Thyroid gland (tissue), 4 donors: Measurements from ENCODE around the gene RNF123. TPM values are rescaled to one million over a fixed set of nuclear protein-coding genes. Genes with fewer than 3 reads are reported as not detected.

Source experiments
- DNase-seq, 2 donors: peaks; one replicate each; pipeline ENCODE4 v3.0.0-alpha.2; 2019
- H3K27ac ChIP-seq, 3 donors: fragments of 200-600 bp; sonication (generic); 1 replicate in 2 of 3; 2 replicates in 1 of 3; pipeline ENCODE4 v1.5.1; 2016 to 2019; ENCODE audit warnings: mild to moderate bottlenecking in 1 of 3, moderate library complexity in 1 of 3
- H3K27me3 ChIP-seq: fragments of 200-600 bp; sonication (generic); one replicate; pipeline ENCODE4 v1.5.1; 2019
- H3K36me3 ChIP-seq, 2 donors: fragments of 200-600 bp; sonication (generic); one replicate each; pipeline ENCODE4 v1.5.1; 2016 to 2019
- H3K4me1 ChIP-seq, 2 donors: fragments of 200-600 bp; sonication (generic); one replicate each; pipeline ENCODE4 v1.5.1; 2017 to 2019
- H3K4me3 ChIP-seq, 3 donors: fragments of 200-600 bp; sonication (generic); replicated peaks in 1 of 3; 1 replicate in 2 of 3; 2 replicates in 1 of 3; pipeline ENCODE4 v1.5.1; 2016; ENCODE audit warnings: mild to moderate bottlenecking in 1 of 3
- H3K9me3 ChIP-seq: fragments of 200-600 bp; sonication (generic); one replicate; pipeline ENCODE4 v1.5.1; 2017
- POLR2A ChIP-seq, 2 donors: fragments of 450-650 bp; IDR thresholded peaks; one replicate each; pipeline ENCODE4 v1.6.1; 2017; ENCODE audit warnings: antibody characterized with exemption in 2 of 2, mild to moderate bottlenecking in 2 of 2, moderate library complexity in 1 of 2
- WGBS, 2 donors: methylation state at CpG; one replicate each; pipeline ENCODE4 v1.1.5; 2017; 5-methylcytosine and 5-hydroxymethylcytosine counted together
- intact Hi-C: fragments of 100-400 bp; cut with DNase I; formaldehyde crosslinking; loops from one replicate; pipeline ENCODE4 v1.15.1; 2023
- total RNA-seq, 4 donors: library from RNA; depleted of rRNA; stranded (reverse); fragments of >200 nt; gene quantifications; one replicate each; pipeline ENCODE4 v1.2.3, GENCODE V29; 2016
- TF ChIP-seq, protein P1 (sequence below), 6 experiments: fragments of 200-600 bp in 3 of 6; fragments of 450-650 bp in 3 of 6; sonication (generic) in 3 of 6; IDR thresholded peaks; one replicate each; pipeline ENCODE4 v1.5.1; 2016 to 2019; ENCODE audit warnings: antibody characterized with exemption in 6 of 6, mild to moderate bottlenecking in 2 of 6, inconsistent platforms in 1 of 6, moderate library complexity in 1 of 6

Gene RNF123
- 10 to 100 TPM; 25.9 to 36.8 (median 33.5) TPM for total RNA-seq

DNA sequence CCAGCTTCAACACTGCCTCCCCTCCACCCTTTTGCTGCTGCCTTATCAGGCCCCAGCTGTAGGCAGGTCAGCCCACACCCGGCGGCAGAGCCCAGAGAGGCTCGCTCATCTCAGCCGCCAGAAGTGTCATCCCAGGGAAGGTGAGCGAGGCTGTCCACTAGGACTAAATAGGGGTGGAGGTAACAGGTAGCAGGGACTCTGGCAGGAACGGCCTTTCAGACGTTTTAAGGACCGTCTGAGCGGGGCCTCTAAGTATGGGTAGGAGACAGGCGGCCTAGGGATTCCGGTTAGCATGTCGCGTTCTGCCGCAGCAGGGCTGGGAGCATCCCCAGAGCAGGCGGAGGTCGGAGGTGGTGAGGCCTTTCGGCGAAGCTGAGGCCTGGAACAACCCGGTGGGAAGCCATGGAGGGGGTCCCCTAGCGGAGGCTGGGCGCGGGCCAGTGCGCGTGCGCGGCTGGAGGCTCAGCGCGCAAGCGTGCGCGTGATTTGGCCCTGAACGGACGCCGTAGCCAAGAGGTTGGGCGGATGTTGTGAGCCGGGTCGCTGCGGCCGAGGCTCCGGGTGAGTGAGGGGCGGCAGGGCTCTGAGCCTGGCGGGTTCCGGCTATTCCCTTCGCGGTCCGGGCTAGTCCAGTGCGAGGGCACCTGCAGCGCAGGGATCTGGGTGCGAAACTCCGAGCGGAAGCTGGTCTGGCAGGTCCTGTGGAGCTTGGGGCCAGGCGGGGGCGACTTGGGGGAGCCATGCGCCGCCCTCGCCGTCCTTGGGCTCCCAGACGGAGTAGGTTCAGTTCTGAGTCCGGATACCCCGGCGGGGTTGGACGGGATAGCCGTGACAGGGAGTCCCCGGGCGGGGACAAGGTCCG lies at the start of gene RNF123, which contains the start of gene MST1:
Gene RNF123, plus strand, starts transcription at position 512 of the 862 bp plus-strand sequence. CDS start 1,609 bp downstream, outside the sequence.
Gene MST1, minus strand, starts transcription at position 429 of the 862 bp plus-strand sequence. CDS start 783 bp downstream, outside the sequence.
- DNase-seq, result peak; percentile 88 to 89
- Histone ChIP-seq H3K9me3 (no peaks in the 10 kb centered on the region), H3K27me3 (no peaks in the 10 kb centered on the region), H3K36me3 (no peaks in the 10 kb centered on the region), H3K27ac (peak within 1 kb of the TSS; percentile 51 to 85 (median 75)), H3K4me1 (peaks cover 20 to 38% of the 10 kb centered on the region in 2 donors), H3K4me3 (peak within 1 kb of the TSS; percentile 82 to 98 (median 91))
- intact Hi-C loops, result no loop called here
- peak in 1 of 2 donors; percentile 65 for TF ChIP-seq POLR2A (IDR thresholded peaks at IDR 0.05)
- TF ChIP-seq, protein P1, sequence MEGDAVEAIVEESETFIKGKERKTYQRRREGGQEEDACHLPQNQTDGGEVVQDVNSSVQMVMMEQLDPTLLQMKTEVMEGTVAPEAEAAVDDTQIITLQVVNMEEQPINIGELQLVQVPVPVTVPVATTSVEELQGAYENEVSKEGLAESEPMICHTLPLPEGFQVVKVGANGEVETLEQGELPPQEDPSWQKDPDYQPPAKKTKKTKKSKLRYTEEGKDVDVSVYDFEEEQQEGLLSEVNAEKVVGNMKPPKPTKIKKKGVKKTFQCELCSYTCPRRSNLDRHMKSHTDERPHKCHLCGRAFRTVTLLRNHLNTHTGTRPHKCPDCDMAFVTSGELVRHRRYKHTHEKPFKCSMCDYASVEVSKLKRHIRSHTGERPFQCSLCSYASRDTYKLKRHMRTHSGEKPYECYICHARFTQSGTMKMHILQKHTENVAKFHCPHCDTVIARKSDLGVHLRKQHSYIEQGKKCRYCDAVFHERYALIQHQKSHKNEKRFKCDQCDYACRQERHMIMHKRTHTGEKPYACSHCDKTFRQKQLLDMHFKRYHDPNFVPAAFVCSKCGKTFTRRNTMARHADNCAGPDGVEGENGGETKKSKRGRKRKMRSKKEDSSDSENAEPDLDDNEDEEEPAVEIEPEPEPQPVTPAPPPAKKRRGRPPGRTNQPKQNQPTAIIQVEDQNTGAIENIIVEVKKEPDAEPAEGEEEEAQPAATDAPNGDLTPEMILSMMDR (IDR thresholded peaks at IDR 0.05), result peak in 3 of 6 experiments; percentile 11 to 26 (median 23)
- WGBS, 2 donors, result 0 to 3% methylated on average over 2 to 19 of the region's 66 CpGs

DNA sequence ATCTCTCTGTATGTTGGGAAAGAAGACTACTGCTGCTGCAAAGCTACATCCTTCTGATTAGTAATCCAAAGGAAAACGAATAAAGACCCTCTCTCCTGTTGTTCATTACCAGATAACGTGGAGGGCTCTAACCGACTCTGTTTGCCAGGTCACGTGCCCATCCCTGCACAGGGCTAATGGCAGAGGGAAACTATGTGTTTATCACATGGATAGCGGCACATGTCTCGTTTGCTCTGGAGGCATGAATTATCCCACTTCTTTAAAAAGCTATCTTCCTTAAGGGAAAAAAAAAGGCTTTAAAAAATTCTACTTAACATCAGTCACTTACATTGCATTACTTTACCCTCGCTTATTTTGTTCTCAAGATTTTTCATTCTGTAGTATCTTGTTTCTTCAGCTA lies 48.1 kb upstream of the RNF123 start:
- intact Hi-C loops, result no loop called here
- no peak for TF ChIP-seq POLR2A (IDR thresholded peaks at IDR 0.05)
- TF ChIP-seq, protein P1 (IDR thresholded peaks at IDR 0.05), result no peak
- H3K27ac ChIP-seq, result no peak overlapping the region
- H3K9me3 ChIP-seq, result no peaks in the 10 kb centered on the region
- H3K4me3 ChIP-seq, result no peak overlapping the region
- no peaks in the 10 kb centered on the region for H3K27me3 ChIP-seq
- H3K4me1 ChIP-seq, result no peaks in the 10 kb centered on the region
- 73 to 87% methylated on average over 7 of the region's 7 CpGs for WGBS, 2 donors
- H3K36me3 ChIP-seq, result no peaks in the 10 kb centered on the region
- no peak for DNase-seq

DNA sequence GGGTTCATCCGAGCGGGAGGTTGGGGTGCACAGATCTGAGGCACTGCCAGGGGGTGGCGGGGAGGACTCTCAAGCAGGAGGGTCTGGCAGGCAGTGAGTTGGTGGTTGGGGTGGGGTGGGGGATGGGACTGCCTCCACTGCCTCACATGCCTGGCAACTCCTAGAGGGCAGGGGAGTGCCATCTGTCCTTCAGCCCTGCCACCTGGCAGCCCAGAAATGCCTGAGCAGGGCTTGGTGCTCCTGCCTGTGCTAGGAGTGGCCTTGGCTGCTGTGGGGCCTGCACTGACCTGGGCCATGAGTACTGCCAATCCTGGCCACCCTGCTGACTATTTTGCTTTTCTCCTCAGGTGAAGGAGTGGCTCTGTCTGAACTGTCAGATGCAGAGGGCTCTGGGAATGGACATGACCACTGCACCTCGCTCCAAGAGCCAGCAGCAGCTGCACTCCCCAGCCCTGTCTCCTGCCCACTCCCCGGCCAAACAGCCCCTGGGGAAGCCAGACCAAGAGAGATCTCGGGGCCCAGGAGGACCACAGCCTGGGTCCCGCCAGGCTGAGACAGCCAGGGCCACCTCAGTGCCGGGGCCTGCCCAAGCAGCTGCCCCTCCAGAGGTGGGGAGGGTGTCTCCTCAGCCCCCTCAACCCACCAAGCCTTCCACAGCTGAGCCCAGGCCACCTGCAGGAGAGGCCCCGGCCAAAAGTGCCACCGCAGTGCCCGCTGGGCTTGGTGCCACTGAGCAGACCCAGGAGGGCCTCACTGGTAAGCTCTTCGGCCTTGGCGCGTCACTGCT lies 47.2 kb upstream of the RNF123 start:
- Histone ChIP-seq H3K36me3 (no peaks in the 10 kb centered on the region), H3K27ac (no peak overlapping the region), H3K4me1 (no peaks in the 10 kb centered on the region), H3K27me3 (no peaks in the 10 kb centered on the region), H3K9me3 (no peaks in the 10 kb centered on the region), H3K4me3 (no peak overlapping the region)
- no peak for DNase-seq
- intact Hi-C loops, result no loop called here
- TF ChIP-seq POLR2A (IDR thresholded peaks at IDR 0.05), result no peak
- TF ChIP-seq, protein P1 (IDR thresholded peaks at IDR 0.05), result no peak
- WGBS, 2 donors, result 89 to 92% methylated on average over 6 to 7 of the region's 14 CpGs

DNA sequence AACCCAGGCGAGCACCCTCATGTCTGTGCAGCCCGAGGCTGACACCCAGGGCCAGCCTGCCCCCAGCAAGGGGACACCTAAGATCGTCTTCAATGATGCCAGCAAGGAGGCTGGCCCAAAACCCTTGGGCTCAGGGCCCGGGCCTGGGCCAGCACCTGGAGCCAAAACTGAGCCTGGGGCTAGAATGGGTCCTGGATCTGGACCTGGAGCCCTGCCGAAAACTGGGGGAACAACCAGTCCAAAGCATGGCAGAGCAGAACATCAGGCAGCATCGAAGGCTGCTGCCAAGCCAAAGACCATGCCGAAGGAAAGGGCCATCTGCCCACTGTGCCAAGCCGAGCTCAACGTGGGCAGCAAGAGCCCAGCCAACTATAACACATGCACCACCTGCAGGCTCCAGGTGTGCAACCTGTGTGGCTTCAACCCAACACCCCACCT lies 46.6 kb upstream of the RNF123 start:
- Histone ChIP-seq H3K27me3 (no peaks in the 10 kb centered on the region), H3K27ac (no peak overlapping the region), H3K36me3 (no peaks in the 10 kb centered on the region), H3K9me3 (no peaks in the 10 kb centered on the region), H3K4me3 (no peak overlapping the region), H3K4me1 (peaks cover 0 to 3% of the 10 kb centered on the region in 2 donors)
- 89 to 91% methylated on average over 6 to 9 of the region's 9 CpGs for WGBS, 2 donors
- DNase-seq, result no peak
- intact Hi-C loops, result no loop called here
- no peak for TF ChIP-seq POLR2A (IDR thresholded peaks at IDR 0.05)
- TF ChIP-seq, protein P1 (IDR thresholded peaks at IDR 0.05), result no peak
